WTC11 (cell line): ENCODE data around the gene AKAP6. TPM values are rescaled to one million over a fixed set of nuclear protein-coding genes. Genes with fewer than 3 reads are reported as not detected.

Experiments used
- ATAC-seq: fragments of 200-7000 bp; cut with Tn5 transposase; 2 replicates; pipeline ENCODE4 v1.10.0; 2021; ENCODE audit warnings: mild to moderate bottlenecking, moderate library complexity
- CTCF ChIA-PET: fragments of 300-600 bp; sonication (Branson Sonifier 250); formaldehyde crosslinking; loops from one replicate; lab custom pipeline; 2021; ENCODE audit warnings: antibody characterized with exemption; lab: Charles Lee
- POLR2A ChIA-PET: fragments of 350-600 bp; sonication (Branson Sonifier 250); formaldehyde crosslinking; loops from one replicate; lab custom pipeline; 2021; ENCODE audit warnings: antibody characterized with exemption; lab: Charles Lee
- DNase-seq: peaks from one replicate; pipeline ENCODE4 v3.0.0; 2021; ENCODE audit warnings: low spot score
- H3K27ac Mint-ChIP-seq: 2 replicates; pipeline ENCODE4 v1.8.0; 2021; ENCODE audit warnings: mixed read lengths
- H3K27me3 Mint-ChIP-seq: 2 replicates; pipeline ENCODE4 v1.8.0; 2021; ENCODE audit warnings: low read depth, mild to moderate bottlenecking, moderate library complexity, mixed read lengths
- H3K36me3 Mint-ChIP-seq: 2 replicates; pipeline ENCODE4 v1.8.0; 2021; ENCODE audit warnings: mixed read lengths
- H3K4me1 Mint-ChIP-seq: 2 replicates; pipeline ENCODE4 v1.8.0; 2022; ENCODE audit warnings: mixed read lengths
- H3K4me3 Mint-ChIP-seq: 2 replicates; pipeline ENCODE4 v1.8.0; 2021; ENCODE audit warnings: mild to moderate bottlenecking, moderate library complexity, mixed read lengths
- H3K9me3 Mint-ChIP-seq: 2 replicates; pipeline ENCODE4 v1.8.0; 2021; ENCODE audit warnings: mixed read lengths
- ELF4 ChIP-seq: sonication (generic); formaldehyde crosslinking; IDR thresholded peaks from 2 replicates; pipeline ENCODE4 v1.8.1; 2022; ENCODE audit warnings: low read depth, mild to moderate bottlenecking, moderate library complexity, missing genetic modification reagents
- ESRRA ChIP-seq: sonication (generic); formaldehyde crosslinking; IDR thresholded peaks from 2 replicates; pipeline ENCODE4 v1.8.1; 2022; ENCODE audit warnings: mild to moderate bottlenecking, missing genetic modification reagents, borderline replicate concordance
- ETV6 ChIP-seq: sonication (generic); formaldehyde crosslinking; IDR thresholded peaks from 2 replicates; pipeline ENCODE4 v1.8.1; 2022; ENCODE audit warnings: mild to moderate bottlenecking, missing genetic modification reagents
- HMGA2 ChIP-seq: fragments of 250-450 bp; sonication (Bioruptor Pico); IDR thresholded peaks from 2 replicates; pipeline ENCODE4 v1.4.0; 2021; ENCODE audit warnings: mild to moderate bottlenecking, moderate library complexity
- NFATC4 ChIP-seq: fragments of 250-450 bp; sonication (Bioruptor Pico); IDR thresholded peaks from 2 replicates; pipeline ENCODE4 v1.9.0; 2021; ENCODE audit warnings: mild to moderate bottlenecking
- NFYB ChIP-seq: sonication (generic); formaldehyde crosslinking; conservative IDR thresholded peaks from 2 replicates; pipeline ENCODE4 v1.8.0; 2022; ENCODE audit warnings: low read depth, missing genetic modification reagents
- SP1 ChIP-seq: sonication (generic); formaldehyde crosslinking; conservative IDR thresholded peaks from 2 replicates; pipeline ENCODE4 v1.8.1; 2022; ENCODE audit warnings: missing genetic modification reagents
- TCF7 ChIP-seq: sonication (generic); formaldehyde crosslinking; IDR thresholded peaks from 2 replicates; pipeline ENCODE4 v1.8.0; 2022; ENCODE audit warnings: mild to moderate bottlenecking, low read depth, missing genetic modification reagents, moderate library complexity
- ZBTB21 ChIP-seq: sonication (generic); formaldehyde crosslinking; IDR thresholded peaks from 2 replicates; pipeline ENCODE4 v1.8.1; 2023; ENCODE audit warnings: mild to moderate bottlenecking, missing genetic modification reagents, borderline replicate concordance
- ZNF138 ChIP-seq: sonication (generic); formaldehyde crosslinking; conservative IDR thresholded peaks from 2 replicates; pipeline ENCODE4 v1.8.1; 2022; ENCODE audit warnings: mild to moderate bottlenecking, moderate library complexity, missing genetic modification reagents
- ZNF416 ChIP-seq: fragments of 250-450 bp; sonication (Bioruptor Pico); IDR thresholded peaks from 2 replicates; pipeline ENCODE4 v1.9.0; 2021; ENCODE audit warnings: mild to moderate bottlenecking, inconsistent platforms
- ZNF423 ChIP-seq: fragments of 250-450 bp; sonication (Bioruptor Pico); IDR thresholded peaks from 2 replicates; pipeline ENCODE4 v2.1.2; 2022; ENCODE audit warnings: mild to moderate bottlenecking, moderate library complexity
- total RNA-seq: library from RNA; stranded (reverse); gene quantifications from 3 replicates; pipeline ENCODE4 v1.2.3, GENCODE V29; 2021
- TF ChIP-seq, protein P1 (sequence below): fragments of 200-600 bp; IDR thresholded peaks from 2 replicates; pipeline ENCODE4 v1.8.0; 2022; ENCODE audit warnings: antibody characterized with exemption
- TF ChIP-seq, protein P2 (sequence below): fragments of 250-450 bp; sonication (Bioruptor Pico); IDR thresholded peaks from 2 replicates; pipeline ENCODE4 v1.9.0; 2021; ENCODE audit warnings: moderate library complexity, mild to moderate bottlenecking, inconsistent platforms, borderline replicate concordance
- TF ChIP-seq, protein P3 (sequence below): sonication (generic); formaldehyde crosslinking; IDR thresholded peaks from 2 replicates; pipeline ENCODE4 v1.8.0; 2022; ENCODE audit warnings: mild to moderate bottlenecking, missing genetic modification reagents
- TF ChIP-seq, protein P4 (sequence below): fragments of 250-450 bp; sonication (Bioruptor Pico); IDR thresholded peaks from 2 replicates; pipeline ENCODE4 v1.9.0; 2021; ENCODE audit warnings: mild to moderate bottlenecking, borderline replicate concordance
- TF ChIP-seq, protein P5 (sequence below): sonication (generic); formaldehyde crosslinking; IDR thresholded peaks from 2 replicates; pipeline ENCODE4 v1.8.1; 2022; ENCODE audit warnings: low read depth, mild to moderate bottlenecking, moderate library complexity, missing genetic modification reagents, borderline replicate concordance
- TF ChIP-seq, protein P6 (sequence below): sonication (generic); formaldehyde crosslinking; IDR thresholded peaks from 2 replicates; pipeline ENCODE4 v1.8.0; 2022; ENCODE audit warnings: mild to moderate bottlenecking, missing genetic modification reagents

AKAP6 gene
- total RNA-seq, 1 experiment from 2014 or later, result 0.63 TPM

DNA sequence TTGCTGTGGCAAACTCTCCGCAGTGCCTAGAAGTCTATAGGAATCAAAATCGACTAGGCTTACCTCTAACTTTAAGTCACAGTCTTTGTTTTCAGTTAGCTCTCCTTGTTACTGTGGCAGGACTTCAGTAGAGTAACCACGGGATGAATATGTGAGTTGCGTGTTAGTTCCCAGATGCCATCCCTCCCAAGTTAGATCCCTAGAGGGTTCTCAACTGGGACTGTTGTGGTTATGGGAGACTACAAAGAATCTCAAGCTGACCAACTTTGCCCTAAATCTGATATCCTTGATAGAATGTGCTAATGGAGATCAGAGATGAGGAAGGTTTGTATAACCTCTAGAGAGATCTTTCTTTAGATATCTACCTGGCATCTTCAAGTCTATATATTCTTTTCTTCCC lies 208.1 kb downstream of the AKAP6 start (continued):
- TF ChIP-seq, protein P1, sequence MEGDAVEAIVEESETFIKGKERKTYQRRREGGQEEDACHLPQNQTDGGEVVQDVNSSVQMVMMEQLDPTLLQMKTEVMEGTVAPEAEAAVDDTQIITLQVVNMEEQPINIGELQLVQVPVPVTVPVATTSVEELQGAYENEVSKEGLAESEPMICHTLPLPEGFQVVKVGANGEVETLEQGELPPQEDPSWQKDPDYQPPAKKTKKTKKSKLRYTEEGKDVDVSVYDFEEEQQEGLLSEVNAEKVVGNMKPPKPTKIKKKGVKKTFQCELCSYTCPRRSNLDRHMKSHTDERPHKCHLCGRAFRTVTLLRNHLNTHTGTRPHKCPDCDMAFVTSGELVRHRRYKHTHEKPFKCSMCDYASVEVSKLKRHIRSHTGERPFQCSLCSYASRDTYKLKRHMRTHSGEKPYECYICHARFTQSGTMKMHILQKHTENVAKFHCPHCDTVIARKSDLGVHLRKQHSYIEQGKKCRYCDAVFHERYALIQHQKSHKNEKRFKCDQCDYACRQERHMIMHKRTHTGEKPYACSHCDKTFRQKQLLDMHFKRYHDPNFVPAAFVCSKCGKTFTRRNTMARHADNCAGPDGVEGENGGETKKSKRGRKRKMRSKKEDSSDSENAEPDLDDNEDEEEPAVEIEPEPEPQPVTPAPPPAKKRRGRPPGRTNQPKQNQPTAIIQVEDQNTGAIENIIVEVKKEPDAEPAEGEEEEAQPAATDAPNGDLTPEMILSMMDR, result no peak

DNA sequence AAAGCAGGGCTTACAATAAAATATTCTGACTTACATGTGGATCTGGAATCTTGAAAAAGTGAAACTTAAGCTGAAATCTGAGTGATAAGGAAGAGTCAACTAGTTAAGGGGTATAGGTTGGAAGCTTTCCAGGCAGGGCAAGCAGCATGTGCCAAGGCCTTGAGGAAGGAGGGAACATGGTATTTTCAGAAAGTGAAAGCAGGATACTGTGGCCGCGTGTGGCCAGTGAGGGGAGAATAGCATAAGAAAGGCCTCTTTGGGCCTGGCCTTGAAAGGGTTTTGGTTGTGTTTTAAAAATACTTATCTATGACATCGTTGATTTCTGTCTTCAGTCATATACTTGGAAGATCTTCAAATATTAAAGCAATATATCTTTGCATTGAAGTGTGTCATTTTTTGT lies 213.4 kb downstream of the AKAP6 start:
- H3K36me3 Mint-ChIP-seq, result no peaks in the 10 kb centered on the region
- TF ChIP-seq, protein P2, sequence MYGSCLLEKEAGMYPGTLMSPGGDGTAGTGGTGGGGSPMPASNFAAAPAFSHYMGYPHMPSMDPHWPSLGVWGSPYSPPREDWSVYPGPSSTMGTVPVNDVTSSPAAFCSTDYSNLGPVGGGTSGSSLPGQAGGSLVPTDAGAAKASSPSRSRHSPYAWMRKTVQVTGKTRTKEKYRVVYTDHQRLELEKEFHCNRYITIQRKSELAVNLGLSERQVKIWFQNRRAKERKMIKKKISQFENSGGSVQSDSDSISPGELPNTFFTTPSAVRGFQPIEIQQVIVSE, result no peak
- TF ChIP-seq ESRRA (CRISPR knock-in tag) (no peak), ELF4 (CRISPR knock-in tag) (no peak), ZNF416 (no peak), SP1 (CRISPR knock-in tag) (no peak), HMGA2 (CRISPR knock-in tag) (no peak), ZNF423 (no peak)
- TF ChIP-seq, protein P3, sequence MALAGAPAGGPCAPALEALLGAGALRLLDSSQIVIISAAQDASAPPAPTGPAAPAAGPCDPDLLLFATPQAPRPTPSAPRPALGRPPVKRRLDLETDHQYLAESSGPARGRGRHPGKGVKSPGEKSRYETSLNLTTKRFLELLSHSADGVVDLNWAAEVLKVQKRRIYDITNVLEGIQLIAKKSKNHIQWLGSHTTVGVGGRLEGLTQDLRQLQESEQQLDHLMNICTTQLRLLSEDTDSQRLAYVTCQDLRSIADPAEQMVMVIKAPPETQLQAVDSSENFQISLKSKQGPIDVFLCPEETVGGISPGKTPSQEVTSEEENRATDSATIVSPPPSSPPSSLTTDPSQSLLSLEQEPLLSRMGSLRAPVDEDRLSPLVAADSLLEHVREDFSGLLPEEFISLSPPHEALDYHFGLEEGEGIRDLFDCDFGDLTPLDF (CRISPR knock-in tag), result no peak
- TF ChIP-seq, protein P4, sequence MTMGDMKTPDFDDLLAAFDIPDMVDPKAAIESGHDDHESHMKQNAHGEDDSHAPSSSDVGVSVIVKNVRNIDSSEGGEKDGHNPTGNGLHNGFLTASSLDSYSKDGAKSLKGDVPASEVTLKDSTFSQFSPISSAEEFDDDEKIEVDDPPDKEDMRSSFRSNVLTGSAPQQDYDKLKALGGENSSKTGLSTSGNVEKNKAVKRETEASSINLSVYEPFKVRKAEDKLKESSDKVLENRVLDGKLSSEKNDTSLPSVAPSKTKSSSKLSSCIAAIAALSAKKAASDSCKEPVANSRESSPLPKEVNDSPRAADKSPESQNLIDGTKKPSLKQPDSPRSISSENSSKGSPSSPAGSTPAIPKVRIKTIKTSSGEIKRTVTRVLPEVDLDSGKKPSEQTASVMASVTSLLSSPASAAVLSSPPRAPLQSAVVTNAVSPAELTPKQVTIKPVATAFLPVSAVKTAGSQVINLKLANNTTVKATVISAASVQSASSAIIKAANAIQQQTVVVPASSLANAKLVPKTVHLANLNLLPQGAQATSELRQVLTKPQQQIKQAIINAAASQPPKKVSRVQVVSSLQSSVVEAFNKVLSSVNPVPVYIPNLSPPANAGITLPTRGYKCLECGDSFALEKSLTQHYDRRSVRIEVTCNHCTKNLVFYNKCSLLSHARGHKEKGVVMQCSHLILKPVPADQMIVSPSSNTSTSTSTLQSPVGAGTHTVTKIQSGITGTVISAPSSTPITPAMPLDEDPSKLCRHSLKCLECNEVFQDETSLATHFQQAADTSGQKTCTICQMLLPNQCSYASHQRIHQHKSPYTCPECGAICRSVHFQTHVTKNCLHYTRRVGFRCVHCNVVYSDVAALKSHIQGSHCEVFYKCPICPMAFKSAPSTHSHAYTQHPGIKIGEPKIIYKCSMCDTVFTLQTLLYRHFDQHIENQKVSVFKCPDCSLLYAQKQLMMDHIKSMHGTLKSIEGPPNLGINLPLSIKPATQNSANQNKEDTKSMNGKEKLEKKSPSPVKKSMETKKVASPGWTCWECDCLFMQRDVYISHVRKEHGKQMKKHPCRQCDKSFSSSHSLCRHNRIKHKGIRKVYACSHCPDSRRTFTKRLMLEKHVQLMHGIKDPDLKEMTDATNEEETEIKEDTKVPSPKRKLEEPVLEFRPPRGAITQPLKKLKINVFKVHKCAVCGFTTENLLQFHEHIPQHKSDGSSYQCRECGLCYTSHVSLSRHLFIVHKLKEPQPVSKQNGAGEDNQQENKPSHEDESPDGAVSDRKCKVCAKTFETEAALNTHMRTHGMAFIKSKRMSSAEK, result no peak
- ChIA-PET POLR2A (no interaction called here), CTCF (interaction anchor here (0.8 kb wide), 1 partner anchor 18 kb away, joined by 4 read pairs; no protein-coding TSS in a partner anchor)
- no peak overlapping the region for H3K27ac Mint-ChIP-seq
- no peak overlapping the region for H3K4me3 Mint-ChIP-seq
- H3K27me3 Mint-ChIP-seq, result no peaks in the 10 kb centered on the region
- no peaks in the 10 kb centered on the region for H3K9me3 Mint-ChIP-seq
- H3K4me1 Mint-ChIP-seq, result no peaks in the 10 kb centered on the region
- DNase-seq, result no peak
- no peak for ATAC-seq

DNA sequence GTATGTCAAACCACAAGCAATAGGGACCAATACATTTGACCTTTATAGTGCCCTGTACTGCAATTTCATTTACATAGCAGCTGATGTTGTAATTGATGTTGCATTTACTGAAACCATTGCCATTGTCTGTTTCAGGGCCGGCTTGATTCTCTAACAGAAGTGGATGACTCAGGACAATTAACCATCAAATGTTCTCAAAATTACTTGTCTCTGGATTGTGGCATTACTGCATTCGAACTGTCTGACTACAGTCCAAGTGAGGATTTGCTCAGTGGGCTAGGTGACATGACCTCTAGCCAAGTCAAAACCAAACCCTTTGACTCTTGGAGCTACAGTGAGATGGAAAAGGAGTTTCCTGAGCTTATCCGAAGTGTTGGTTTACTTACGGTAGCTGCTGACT lies 216.0 kb downstream of the AKAP6 start:
- no peak for ATAC-seq
- no peak for DNase-seq
- no peaks in the 10 kb centered on the region for H3K4me1 Mint-ChIP-seq
- no peaks in the 10 kb centered on the region for H3K9me3 Mint-ChIP-seq
- H3K27ac Mint-ChIP-seq, result no peak overlapping the region
- H3K27me3 Mint-ChIP-seq, result no peaks in the 10 kb centered on the region
- H3K36me3 Mint-ChIP-seq, result no peaks in the 10 kb centered on the region
- ChIA-PET CTCF (no interaction called here), POLR2A (no interaction called here)
- H3K4me3 Mint-ChIP-seq, result no peak overlapping the region
- TF ChIP-seq ZNF416 (no peak), ETV6 (CRISPR knock-in tag) (no peak), ZNF138 (CRISPR knock-in tag) (no peak), NFYB (CRISPR knock-in tag) (no peak), ZBTB21 (CRISPR knock-in tag) (no peak), NFATC4 (no peak), ESRRA (CRISPR knock-in tag) (no peak), TCF7 (CRISPR knock-in tag) (no peak)
- TF ChIP-seq, protein P5, sequence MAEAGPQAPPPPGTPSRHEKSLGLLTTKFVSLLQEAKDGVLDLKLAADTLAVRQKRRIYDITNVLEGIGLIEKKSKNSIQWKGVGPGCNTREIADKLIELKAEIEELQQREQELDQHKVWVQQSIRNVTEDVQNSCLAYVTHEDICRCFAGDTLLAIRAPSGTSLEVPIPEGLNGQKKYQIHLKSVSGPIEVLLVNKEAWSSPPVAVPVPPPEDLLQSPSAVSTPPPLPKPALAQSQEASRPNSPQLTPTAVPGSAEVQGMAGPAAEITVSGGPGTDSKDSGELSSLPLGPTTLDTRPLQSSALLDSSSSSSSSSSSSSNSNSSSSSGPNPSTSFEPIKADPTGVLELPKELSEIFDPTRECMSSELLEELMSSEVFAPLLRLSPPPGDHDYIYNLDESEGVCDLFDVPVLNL (CRISPR knock-in tag), result no peak
- TF ChIP-seq, protein P2, result no peak
- TF ChIP-seq, protein P1, result no peak
- TF ChIP-seq, protein P6, sequence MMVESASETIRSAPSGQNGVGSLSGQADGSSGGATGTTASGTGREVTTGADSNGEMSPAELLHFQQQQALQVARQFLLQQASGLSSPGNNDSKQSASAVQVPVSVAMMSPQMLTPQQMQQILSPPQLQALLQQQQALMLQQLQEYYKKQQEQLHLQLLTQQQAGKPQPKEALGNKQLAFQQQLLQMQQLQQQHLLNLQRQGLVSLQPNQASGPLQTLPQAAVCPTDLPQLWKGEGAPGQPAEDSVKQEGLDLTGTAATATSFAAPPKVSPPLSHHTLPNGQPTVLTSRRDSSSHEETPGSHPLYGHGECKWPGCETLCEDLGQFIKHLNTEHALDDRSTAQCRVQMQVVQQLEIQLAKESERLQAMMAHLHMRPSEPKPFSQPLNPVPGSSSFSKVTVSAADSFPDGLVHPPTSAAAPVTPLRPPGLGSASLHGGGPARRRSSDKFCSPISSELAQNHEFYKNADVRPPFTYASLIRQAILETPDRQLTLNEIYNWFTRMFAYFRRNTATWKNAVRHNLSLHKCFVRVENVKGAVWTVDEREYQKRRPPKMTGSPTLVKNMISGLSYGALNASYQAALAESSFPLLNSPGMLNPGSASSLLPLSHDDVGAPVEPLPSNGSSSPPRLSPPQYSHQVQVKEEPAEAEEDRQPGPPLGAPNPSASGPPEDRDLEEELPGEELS (CRISPR knock-in tag), result no peak
